PC-9 (cell line): Measurements from ENCODE around the gene DSCAML1. TPM values are rescaled to one million over a fixed set of nuclear protein-coding genes. Genes with fewer than 3 reads are reported as not detected.

ENCODE experiments used
- BruUV-seq: library from RNA; stranded (reverse); fragments of 400-500 nt; replicated peaks from 2 replicates; lab custom pipeline; 2021; lab: Mats Ljungman, UMichigan
- CTCF ChIA-PET: fragments of 300-600 bp; sonication (Branson Sonifier 250); formaldehyde crosslinking; loops from one replicate; lab custom pipeline; 2022; ENCODE audit warnings: antibody characterized with exemption; lab: Charles Lee
- POLR2A ChIA-PET: fragments of 300-600 bp; sonication (Branson Sonifier 250); formaldehyde crosslinking; loops from one replicate; lab custom pipeline; 2022; ENCODE audit warnings: antibody characterized with exemption; ENCODE audit not compliant: unreplicated experiment; lab: Charles Lee
- DNase-seq, 2 experiments: peaks; one replicate each; pipeline versions ENCODE4 v3.0.0 to v3.0.0-alpha.2; 2015 to 2022; ENCODE audit warnings: mixed read lengths in 1 of 2
- H2AFZ ChIP-seq: fragments of 200-600 bp; sonication (generic); 2 replicates; pipeline ENCODE4 v1.8.1; 2017; ENCODE audit warnings: antibody characterized with exemption
- H3F3A ChIP-seq: fragments of 200-600 bp; sonication (generic); 2 replicates; pipeline ENCODE4 v1.8.1; 2017; ENCODE audit warnings: antibody characterized with exemption, mild to moderate bottlenecking, low read depth; ENCODE audit not compliant: insufficient read depth
- H3K27ac ChIP-seq: fragments of 200-600 bp; sonication (generic); 2 replicates; pipeline ENCODE4 v1.6.1; 2016; ENCODE audit warnings: mixed run types
- H3K27me3 ChIP-seq: fragments of 200-600 bp; sonication (generic); 2 replicates; pipeline ENCODE4 v1.6.1; 2016; ENCODE audit warnings: low read depth, mixed run types; ENCODE audit not compliant: insufficient read depth
- H3K36me3 ChIP-seq: fragments of 200-600 bp; sonication (generic); 2 replicates; pipeline ENCODE4 v1.6.1; 2016; ENCODE audit warnings: low read depth, mixed run types
- H3K4me1 ChIP-seq: fragments of 200-600 bp; sonication (generic); replicated peaks from 2 replicates; pipeline ENCODE4 v1.6.1; 2016; ENCODE audit warnings: mixed run types; ENCODE audit not compliant: insufficient read depth
- H3K4me2 ChIP-seq: fragments of 200-600 bp; sonication (generic); 2 replicates; pipeline ENCODE4 v1.6.1; 2017; ENCODE audit warnings: mixed run types
- H3K4me3 ChIP-seq: fragments of 200-600 bp; sonication (generic); 2 replicates; pipeline ENCODE4 v1.6.1; 2016; ENCODE audit warnings: mixed run types
- H3K79me2 ChIP-seq: fragments of 200-600 bp; sonication (generic); 2 replicates; pipeline ENCODE4 v1.6.1; 2017; ENCODE audit warnings: low read depth, mixed run types
- H3K9me2 ChIP-seq: fragments of 200-600 bp; sonication (generic); 2 replicates; pipeline ENCODE4 v1.8.1; 2017; ENCODE audit warnings: mild to moderate bottlenecking; ENCODE audit not compliant: insufficient read depth
- H3K9me3 ChIP-seq: fragments of 200-600 bp; sonication (generic); 2 replicates; pipeline ENCODE4 v1.8.1; 2016; ENCODE audit warnings: low read depth; ENCODE audit not compliant: insufficient read depth
- H4K20me1 ChIP-seq: fragments of 200-600 bp; sonication (generic); 2 replicates; pipeline ENCODE4 v1.8.1; 2017; ENCODE audit not compliant: insufficient read depth
- CTCF ChIP-seq: fragments of 200-600 bp; sonication (generic); conservative IDR thresholded peaks from 2 replicates; pipeline ENCODE4 v1.6.1; 2017; ENCODE audit warnings: mixed run types, antibody characterized with exemption, mild to moderate bottlenecking, moderate library complexity
- EZH2 ChIP-seq: fragments of 200-600 bp; sonication (generic); IDR thresholded peaks from 2 replicates; pipeline ENCODE4 v1.8.0; 2017; ENCODE audit warnings: antibody characterized with exemption, low read depth
- intact Hi-C: fragments of 100-400 bp; cut with micrococcal nuclease; formaldehyde crosslinking; loops from one replicate; pipeline ENCODE4 v1.10.0; 2022; ENCODE audit not compliant: unreplicated experiment
- total RNA-seq: library from RNA; stranded (reverse); gene quantifications from 2 replicates; pipeline ENCODE4 v1.2.3, GENCODE V29; 2021

The DSCAML1 gene
- total RNA-seq, 1 experiment from 2014 or later, result not detected

- DNase-seq, result no peak
- Histone ChIP-seq H3K4me1 (peaks cover 13% of the 10 kb centered on the region), H3K9me2 (no peaks in the 10 kb centered on the region), H3K27ac (no peak overlapping the region), H3K4me2 (no peak overlapping the region), H4K20me1 (no peaks in the 10 kb centered on the region), H3F3A (no peaks in the 10 kb centered on the region; the same call in 1 of the 2 replicates), H2AFZ (no peak overlapping the region), H3K9me3 (no peaks in the 10 kb centered on the region), H3K36me3 (no peaks in the 10 kb centered on the region), H3K79me2 (no peaks in the 10 kb centered on the region), H3K4me3 (no peak overlapping the region), H3K27me3 (peaks cover 97% of the 10 kb centered on the region)
- ChIA-PET CTCF (no interaction called here), POLR2A (no interaction called here)
- TF ChIP-seq CTCF (no peak), EZH2 (no peak)
- no TSS peak for BruUV-seq
- intact Hi-C loops, result no loop called here
These were observed 7.8 kb downstream of the DSCAML1 start for GRCh38 chr11:117789241-117789640.

- H3K4me1 ChIP-seq, result peaks cover 13% of the 10 kb centered on the region
- DNase-seq, result peak in 1 of 2 experiments; percentile 41
- H2AFZ ChIP-seq, result no peak overlapping the region
- H4K20me1 ChIP-seq, result no peaks in the 10 kb centered on the region
- peaks cover 99% of the 10 kb centered on the region for H3K27me3 ChIP-seq
- H3F3A ChIP-seq, result no peaks in the 10 kb centered on the region; the same call in 1 of the 2 replicates
- H3K36me3 ChIP-seq, result no peaks in the 10 kb centered on the region
- no peaks in the 10 kb centered on the region for H3K79me2 ChIP-seq
- POLR2A ChIA-PET, result no interaction called here
- H3K9me2 ChIP-seq, result no peaks in the 10 kb centered on the region
- CTCF ChIA-PET, result no interaction called here
- intact Hi-C loops, result no loop called here
- H3K9me3 ChIP-seq, result no peaks in the 10 kb centered on the region
- peak overlapping the region; percentile 34 for H3K4me3 ChIP-seq
- BruUV-seq, result no TSS peak
- H3K27ac ChIP-seq, result no peak overlapping the region
- peak overlapping the region; percentile 70 for H3K4me2 ChIP-seq
- TF ChIP-seq EZH2, result no peak
- TF ChIP-seq CTCF, result no peak
These were observed 10.7 kb downstream of the DSCAML1 start for GRCh38 chr11:117786135-117786870.

- Histone ChIP-seq H3K79me2 (no peaks in the 10 kb centered on the region), H3K9me3 (no peaks in the 10 kb centered on the region), H3K4me1 (peaks cover 13% of the 10 kb centered on the region), H3K27me3 (peaks cover 100% of the 10 kb centered on the region), H3K36me3 (no peaks in the 10 kb centered on the region), H4K20me1 (no peaks in the 10 kb centered on the region; the same call in 1 of the 2 replicates), H2AFZ (no peak overlapping the region), H3K4me3 (no peak overlapping the region), H3F3A (no peaks in the 10 kb centered on the region; the same call in 1 of the 2 replicates), H3K9me2 (no peaks in the 10 kb centered on the region), H3K4me2 (no peak overlapping the region), H3K27ac (no peak overlapping the region)
- ChIA-PET POLR2A (no interaction called here), CTCF (no interaction called here)
- BruUV-seq, result no TSS peak
- TF ChIP-seq CTCF (no peak), EZH2 (no peak)
- intact Hi-C loops, result no loop called here
- no peak for DNase-seq
These were observed 14.9 kb downstream of the DSCAML1 start for GRCh38 chr11:117782101-117782500.
